H9 (cell line): ENCODE measurements around the gene RSF1. TPM values are rescaled to one million over a fixed set of nuclear protein-coding genes. Genes with fewer than 3 reads are reported as not detected.

Experiments
- DNase-seq: peaks from one replicate; pipeline ENCODE4 v3.0.0-alpha.2; 2017
- H2AFZ ChIP-seq: one replicate; pipeline ENCODE4 v1.6.1; 2013; ENCODE audit warnings: mild to moderate bottlenecking, low read length, control low read depth, moderate library complexity
- H2AK5ac ChIP-seq: 2 replicates; pipeline ENCODE4 v1.6.1; 2013; ENCODE audit warnings: low read length, control low read depth, mixed read lengths; ENCODE audit not compliant: insufficient read length
- H2BK120ac ChIP-seq: one replicate; pipeline ENCODE4 v1.6.1; 2013; ENCODE audit warnings: low read depth, mild to moderate bottlenecking, low read length, control low read depth, inconsistent platforms; ENCODE audit not compliant: poor library complexity, severe bottlenecking
- H2BK12ac ChIP-seq: 2 replicates; pipeline ENCODE4 v1.6.1; 2013; ENCODE audit warnings: low read length, control low read depth, mixed read lengths, low read depth; ENCODE audit not compliant: insufficient read length
- H2BK15ac ChIP-seq: 2 replicates; pipeline ENCODE4 v1.6.1; 2013; ENCODE audit warnings: low read depth, low read length, control low read depth
- H2BK20ac ChIP-seq: one replicate; pipeline ENCODE4 v1.6.1; 2013; ENCODE audit warnings: low read depth, mild to moderate bottlenecking, low read length, control low read depth, inconsistent platforms; ENCODE audit not compliant: poor library complexity, severe bottlenecking
- H2BK5ac ChIP-seq: 2 replicates; pipeline ENCODE4 v1.6.1; 2013; ENCODE audit warnings: low read length, control low read depth, mixed read lengths; ENCODE audit not compliant: insufficient read length
- H3K14ac ChIP-seq: 2 replicates; pipeline ENCODE4 v1.6.1; 2013; ENCODE audit warnings: low read length, control low read depth; ENCODE audit not compliant: insufficient read depth
- H3K18ac ChIP-seq: 2 replicates; pipeline ENCODE4 v1.6.1; 2013; ENCODE audit warnings: low read depth, mild to moderate bottlenecking, mixed read lengths, low read length, control low read depth; ENCODE audit not compliant: insufficient read length
- H3K23ac ChIP-seq: 2 replicates; pipeline ENCODE4 v1.6.1; 2013; ENCODE audit warnings: low read length, control low read depth, mixed read lengths, low read depth; ENCODE audit not compliant: insufficient read length
- H3K23me2 ChIP-seq: 2 replicates; pipeline ENCODE4 v1.6.1; 2013; ENCODE audit warnings: low read depth, mild to moderate bottlenecking, mixed read lengths, low read length, control low read depth; ENCODE audit not compliant: insufficient read length, poor library complexity, severe bottlenecking
- H3K27ac ChIP-seq: 2 replicates; pipeline ENCODE4 v1.5.1; 2013; ENCODE audit warnings: low read length, control low read depth, mixed read lengths, low read depth; ENCODE audit not compliant: insufficient read length
- H3K27me3 ChIP-seq: 2 replicates; pipeline ENCODE4 v1.6.1; 2013; ENCODE audit warnings: low read length, control low read depth, inconsistent platforms; ENCODE audit not compliant: insufficient read depth
- H3K4ac ChIP-seq: 2 replicates; pipeline ENCODE4 v1.6.1; 2013; ENCODE audit warnings: low read depth, mild to moderate bottlenecking, control low read depth, inconsistent platforms, low read length, moderate library complexity
- H3K4me1 ChIP-seq: 2 replicates; pipeline ENCODE4 v1.6.1; 2013; ENCODE audit warnings: low read length, control low read depth, inconsistent platforms; ENCODE audit not compliant: insufficient read depth
- H3K4me2 ChIP-seq: 2 replicates; pipeline ENCODE4 v1.6.1; 2013; ENCODE audit warnings: low read length, control low read depth, mixed read lengths; ENCODE audit not compliant: insufficient read length, insufficient read depth
- H3K56ac ChIP-seq: 2 replicates; pipeline ENCODE4 v1.6.1; 2013; ENCODE audit warnings: low read depth, mild to moderate bottlenecking, mixed read lengths, low read length, control low read depth; ENCODE audit not compliant: insufficient read length
- H3K79me1 ChIP-seq: 2 replicates; pipeline ENCODE4 v1.6.1; 2013; ENCODE audit warnings: low read depth, mild to moderate bottlenecking, moderate library complexity, low read length, control low read depth, inconsistent platforms; ENCODE audit not compliant: insufficient read depth, poor library complexity, severe bottlenecking
- H3K79me2 ChIP-seq: 2 replicates; pipeline ENCODE4 v1.6.1; 2013; ENCODE audit warnings: low read length, control low read depth, inconsistent platforms; ENCODE audit not compliant: insufficient read depth
- H3K9ac ChIP-seq: 2 replicates; pipeline ENCODE4 v1.6.1; 2013; ENCODE audit warnings: low read length, control low read depth, mixed read lengths; ENCODE audit not compliant: insufficient read length; ENCODE audit errors: extremely low read depth
- H3K9me3 ChIP-seq: one replicate; pipeline ENCODE4 v1.6.1; 2013; ENCODE audit warnings: low read depth, low read length, inconsistent platforms; ENCODE audit not compliant: control insufficient read depth
- H3T11ph ChIP-seq: one replicate; pipeline ENCODE4 v1.6.1; 2013; ENCODE audit warnings: mild to moderate bottlenecking, low read length, control low read depth, inconsistent platforms
- H4K20me1 ChIP-seq: one replicate; pipeline ENCODE4 v1.6.1; 2013; ENCODE audit not compliant: control insufficient read depth, insufficient read length, insufficient read depth
- H4K5ac ChIP-seq: 2 replicates; pipeline ENCODE4 v1.6.1; 2013; ENCODE audit warnings: low read depth, mild to moderate bottlenecking, mixed read lengths, low read length, control low read depth; ENCODE audit not compliant: insufficient read length
- H4K8ac ChIP-seq: replicated peaks from 2 replicates; pipeline ENCODE4 v1.6.1; 2013; ENCODE audit warnings: low read length, control low read depth, mixed read lengths, low read depth; ENCODE audit not compliant: insufficient read length
- H4K91ac ChIP-seq: 2 replicates; pipeline ENCODE4 v1.6.1; 2013; ENCODE audit warnings: low read depth, mild to moderate bottlenecking, moderate library complexity, mixed read lengths, low read length, control low read depth; ENCODE audit not compliant: insufficient read length
- H3K27ac Mint-ChIP-seq, 3 experiments: 2 replicates in 2 of 3; 3 replicates in 1 of 3; pipeline ENCODE4 v1.8.0; 2020 to 2021; ENCODE audit warnings: mixed read lengths in 3 of 3, mild to moderate bottlenecking in 1 of 3, moderate library complexity in 1 of 3
- H3K27me3 Mint-ChIP-seq: 2 replicates; pipeline ENCODE4 v1.8.0; 2021; ENCODE audit warnings: low read depth, mild to moderate bottlenecking, moderate library complexity, mixed read lengths
- H3K36me3 Mint-ChIP-seq, 3 experiments: 2 replicates in 2 of 3; 3 replicates in 1 of 3; pipeline ENCODE4 v1.8.0; 2020 to 2021; ENCODE audit warnings: low read depth in 3 of 3, mixed read lengths in 3 of 3; ENCODE audit not compliant: insufficient read depth in 1 of 3
- H3K4me1 Mint-ChIP-seq, 2 experiments: 2 replicates each; pipeline ENCODE4 v1.8.0; 2020; ENCODE audit warnings: mixed read lengths in 2 of 2
- H3K4me3 Mint-ChIP-seq, 2 experiments: 2 replicates in 1 of 2; 3 replicates in 1 of 2; pipeline ENCODE4 v1.8.0; 2020 to 2021; ENCODE audit warnings: mild to moderate bottlenecking in 2 of 2, mixed read lengths in 2 of 2, moderate library complexity in 1 of 2
- H3K9me3 Mint-ChIP-seq, 2 experiments: 2 replicates in 1 of 2; 3 replicates in 1 of 2; pipeline ENCODE4 v1.8.0; 2020; ENCODE audit warnings: mild to moderate bottlenecking in 2 of 2, mixed read lengths in 2 of 2, moderate library complexity in 1 of 2
- CTCF ChIP-seq: fragments of 200-600 bp; sonication (generic); conservative IDR thresholded peaks from 3 replicates; pipeline ENCODE4 v1.8.0; 2021; ENCODE audit warnings: antibody characterized with exemption, mild to moderate bottlenecking
- WGBS: extraction: QIAGEN DNeasy Blood & Tissue Kit; methylation state at CpG from one replicate; pipeline ENCODE4 v1.1.7; 2013; ENCODE audit warnings: missing lambda C conversion rate, low lambda C conversion rate, mixed read lengths; ENCODE audit not compliant: insufficient read length; ENCODE audit errors: extremely low coverage; 5-methylcytosine and 5-hydroxymethylcytosine counted together
- total RNA-seq: library from RNA; stranded (reverse); gene quantifications from 2 replicates; pipeline ENCODE4 v1.2.1, GENCODE V29; 2021

Gene RSF1
- total RNA-seq, 1 experiment from 2014 or later: 82.6 TPM

GRCh38 chr11:77617892-77618291 is 202.6 kb downstream of the RSF1 start:
- H3K27ac Mint-ChIP-seq: no peak overlapping the region
- Histone ChIP-seq H2BK20ac (no peak overlapping the region), H4K8ac (no peak overlapping the region), H3K18ac (no peak overlapping the region), H4K20me1 (no peaks in the 10 kb centered on the region), H3K56ac (no peak overlapping the region), H3K4me2 (no peak overlapping the region), H2BK15ac (no peak overlapping the region), H2BK5ac (no peak overlapping the region), H2AFZ (no peak overlapping the region), H3K27ac (no peak overlapping the region), H3K9ac (no peak overlapping the region), H3K27me3 (no peaks in the 10 kb centered on the region), H4K91ac (no peak overlapping the region), H3K4me1 (no peaks in the 10 kb centered on the region), H2BK12ac (no peak overlapping the region), H3K9me3 (no peaks in the 10 kb centered on the region), H3K79me1 (no peaks in the 10 kb centered on the region), H3K14ac (no peak overlapping the region), H3K79me2 (no peaks in the 10 kb centered on the region), H3K23ac (no peak overlapping the region), H3K4ac (no peak overlapping the region), H4K5ac (no peak overlapping the region), H3T11ph (no peak overlapping the region), H3K23me2 (no peaks in the 10 kb centered on the region), H2BK120ac (no peak overlapping the region), H2AK5ac (no peak overlapping the region)
- no peak for DNase-seq
- peaks cover 49 to 74% (median 68%) of the 10 kb centered on the region in 3 experiments for H3K36me3 Mint-ChIP-seq
- no peak overlapping the region for H3K4me3 Mint-ChIP-seq
- no peaks in the 10 kb centered on the region for H3K4me1 Mint-ChIP-seq
- no peaks in the 10 kb centered on the region for H3K27me3 Mint-ChIP-seq
- TF ChIP-seq CTCF: no peak
- no peaks in the 10 kb centered on the region for H3K9me3 Mint-ChIP-seq
- no CpG with 5 or more reads among the region's 3 CpGs for WGBS
